Parietal lobe (tissue), 1 donor: Measurements from ENCODE around the gene TTLL4. TPM values are rescaled to one million over a fixed set of nuclear protein-coding genes. Genes with fewer than 3 reads are reported as not detected.

Experiments used
- total RNA-seq: library from RNA; depleted of rRNA; stranded (reverse); fragments of >200 nt; gene quantifications from one replicate; pipeline ENCODE4 v1.2.3, GENCODE V29; 2014

The TTLL4 gene, protein sequence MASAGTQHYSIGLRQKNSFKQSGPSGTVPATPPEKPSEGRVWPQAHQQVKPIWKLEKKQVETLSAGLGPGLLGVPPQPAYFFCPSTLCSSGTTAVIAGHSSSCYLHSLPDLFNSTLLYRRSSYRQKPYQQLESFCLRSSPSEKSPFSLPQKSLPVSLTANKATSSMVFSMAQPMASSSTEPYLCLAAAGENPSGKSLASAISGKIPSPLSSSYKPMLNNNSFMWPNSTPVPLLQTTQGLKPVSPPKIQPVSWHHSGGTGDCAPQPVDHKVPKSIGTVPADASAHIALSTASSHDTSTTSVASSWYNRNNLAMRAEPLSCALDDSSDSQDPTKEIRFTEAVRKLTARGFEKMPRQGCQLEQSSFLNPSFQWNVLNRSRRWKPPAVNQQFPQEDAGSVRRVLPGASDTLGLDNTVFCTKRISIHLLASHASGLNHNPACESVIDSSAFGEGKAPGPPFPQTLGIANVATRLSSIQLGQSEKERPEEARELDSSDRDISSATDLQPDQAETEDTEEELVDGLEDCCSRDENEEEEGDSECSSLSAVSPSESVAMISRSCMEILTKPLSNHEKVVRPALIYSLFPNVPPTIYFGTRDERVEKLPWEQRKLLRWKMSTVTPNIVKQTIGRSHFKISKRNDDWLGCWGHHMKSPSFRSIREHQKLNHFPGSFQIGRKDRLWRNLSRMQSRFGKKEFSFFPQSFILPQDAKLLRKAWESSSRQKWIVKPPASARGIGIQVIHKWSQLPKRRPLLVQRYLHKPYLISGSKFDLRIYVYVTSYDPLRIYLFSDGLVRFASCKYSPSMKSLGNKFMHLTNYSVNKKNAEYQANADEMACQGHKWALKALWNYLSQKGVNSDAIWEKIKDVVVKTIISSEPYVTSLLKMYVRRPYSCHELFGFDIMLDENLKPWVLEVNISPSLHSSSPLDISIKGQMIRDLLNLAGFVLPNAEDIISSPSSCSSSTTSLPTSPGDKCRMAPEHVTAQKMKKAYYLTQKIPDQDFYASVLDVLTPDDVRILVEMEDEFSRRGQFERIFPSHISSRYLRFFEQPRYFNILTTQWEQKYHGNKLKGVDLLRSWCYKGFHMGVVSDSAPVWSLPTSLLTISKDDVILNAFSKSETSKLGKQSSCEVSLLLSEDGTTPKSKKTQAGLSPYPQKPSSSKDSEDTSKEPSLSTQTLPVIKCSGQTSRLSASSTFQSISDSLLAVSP
- total RNA-seq = 21.9 TPM

GRCh38 chr2:218710687-218711549, at the start of gene TTLL4:
Gene TTLL4, plus strand, starts transcription at chr2:218710835. Its CDS starts 26,842 bp downstream, at chr2:218737677.

DNA sequence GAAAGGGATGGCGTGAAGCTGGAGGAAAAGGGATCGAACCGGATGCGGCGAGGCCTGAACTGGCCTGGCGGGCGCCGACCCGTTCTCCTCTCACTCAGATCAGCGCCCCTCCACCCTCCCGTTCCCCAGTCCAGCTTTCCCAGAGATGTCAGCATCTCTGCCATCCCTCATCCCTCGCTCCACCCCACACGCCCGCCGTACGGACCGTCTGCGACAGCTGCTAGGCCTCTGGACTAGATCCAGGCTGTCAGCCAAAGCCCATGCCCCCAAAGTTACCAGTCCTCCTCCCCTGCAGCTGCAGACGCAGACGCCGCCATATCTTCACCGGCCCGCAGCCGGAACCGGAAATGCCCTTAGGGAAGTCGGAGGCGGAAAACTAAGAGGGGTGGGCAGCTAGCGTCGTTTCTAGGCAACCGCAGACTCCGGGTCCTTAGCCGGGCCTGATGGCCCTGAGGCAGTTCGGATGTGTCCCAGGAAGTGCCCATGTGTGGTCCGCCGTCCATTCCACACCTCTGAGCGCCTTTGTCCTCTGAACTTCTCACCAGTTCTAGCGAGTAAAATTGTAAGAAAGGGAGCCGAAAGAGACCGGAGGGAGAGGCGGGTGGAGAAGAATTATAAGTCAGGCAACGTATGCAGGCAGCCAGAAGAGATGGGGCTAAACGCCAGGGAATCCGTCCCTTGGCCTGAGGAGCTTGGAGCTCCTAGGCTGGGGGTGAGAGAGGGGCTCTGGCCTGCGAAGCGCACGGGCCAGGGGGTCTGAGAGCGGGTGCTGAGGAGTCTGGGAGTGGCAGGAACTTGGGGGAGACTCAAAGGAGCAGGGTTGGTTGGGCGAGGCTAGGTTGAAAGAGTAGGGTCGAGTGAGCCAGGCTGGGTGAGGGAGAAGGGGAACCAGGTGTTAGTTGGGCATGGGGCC, 38.7 kb upstream of the TTLL4 start, which contains the start of the genes RNF25 and STK36:
Gene RNF25, minus strand, starts transcription at position 349 of the 913 bp plus-strand sequence. Its CDS starts 32 bp downstream, at position 317.
Gene STK36, plus strand, starts transcription at position 433 of the 913 bp plus-strand sequence. CDS start 744 bp downstream, outside the sequence.

DNA sequence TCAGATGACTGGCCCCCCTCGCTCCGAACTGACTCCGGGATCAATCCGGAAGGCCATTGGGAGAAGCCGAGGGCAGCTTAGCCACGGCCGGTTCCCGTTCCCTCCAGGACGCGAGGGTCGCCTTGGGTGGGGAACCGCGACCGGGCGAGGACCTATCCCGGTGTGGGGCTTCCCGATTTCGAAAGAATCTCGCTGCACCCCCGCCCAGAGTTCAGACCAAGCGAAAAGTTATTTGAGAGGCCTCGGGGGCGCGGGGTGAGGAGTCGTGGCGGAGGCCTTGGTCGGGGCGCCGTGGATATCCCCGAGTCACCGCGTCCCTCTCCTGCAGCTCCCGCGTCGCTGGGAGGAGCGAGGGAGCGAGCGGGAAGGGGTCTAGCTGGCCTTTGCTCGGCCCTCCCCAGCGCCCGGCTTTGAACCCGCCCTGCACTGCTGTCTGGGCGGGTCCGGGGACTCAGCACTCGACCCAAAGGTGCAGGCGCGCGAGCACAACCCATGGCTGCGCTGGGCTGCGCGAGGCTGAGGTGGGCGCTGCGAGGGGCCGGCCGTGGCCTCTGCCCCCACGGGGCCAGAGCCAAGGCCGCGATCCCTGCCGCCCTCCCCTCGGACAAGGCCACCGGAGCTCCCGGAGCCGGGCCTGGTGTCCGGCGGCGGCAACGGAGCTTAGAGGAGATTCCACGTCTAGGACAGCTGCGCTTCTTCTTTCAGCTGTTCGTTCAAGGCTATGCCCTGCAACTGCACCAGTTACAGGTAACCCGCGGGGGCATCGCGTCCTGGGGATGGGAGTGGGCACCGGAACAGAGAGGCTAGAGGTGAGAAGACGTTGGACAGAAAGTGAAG, 71.3 kb downstream of the TTLL4 start, which contains the start of gene CYP27A1:
Gene CYP27A1, plus strand, starts transcription at position 457 of the 837 bp plus-strand sequence. Its CDS starts 36 bp downstream, at position 493.

Other genes starting within 250 kb of the TTLL4 start
- 43.8 TPM for gene USP37, start 142.5 kb upstream of the TTLL4 start, total RNA-seq
- 53.8 TPM for gene CNOT9, start 142.0 kb upstream of the TTLL4 start, total RNA-seq
- gene PLCD4, start 102.9 kb upstream of the TTLL4 start, total RNA-seq = 2.2 TPM
- 31.0 TPM for gene ZNF142, start 51.2 kb upstream of the TTLL4 start, total RNA-seq
- 30.4 TPM for gene BCS1L, start 51.2 kb upstream of the TTLL4 start, total RNA-seq
- 25.0 TPM for gene RNF25, start 38.8 kb upstream of the TTLL4 start, total RNA-seq
- gene STK36, start 38.7 kb upstream of the TTLL4 start, total RNA-seq = 77.0 TPM
- 3.4 TPM for gene CYP27A1, start 71.3 kb downstream of the TTLL4 start, total RNA-seq
- not detected for gene PRKAG3, start 121.0 kb downstream of the TTLL4 start, total RNA-seq
- gene WNT6, start 149.0 kb downstream of the TTLL4 start, total RNA-seq = not detected
- gene WNT10A, start 170.0 kb downstream of the TTLL4 start, total RNA-seq = not detected
- gene CDK5R2, start 248.8 kb downstream of the TTLL4 start, total RNA-seq = 11.9 TPM